ENCODE data around the gene BFSP2. TPM values are rescaled to one million over a fixed set of nuclear protein-coding genes. Genes with fewer than 3 reads are reported as not detected.

The BFSP2 gene
- total and polyA plus RNA-seq, 2 donors (not counting 3 experiments of a cell fraction or from before 2014, with no cell fraction given), result not detected

- POLR2A ChIA-PET, result interaction anchor here (1.0 kb wide), 1 partner anchor 95 kb away, joined by 3 read pairs; no protein-coding TSS in a partner anchor
- dilution Hi-C loops (cut with MboI; ENCODE audit: extremely low pct_ligation_motif_present, low sequenced_read_pairs), result no loop called here
- Histone ChIP-seq H3K4me3 (replicated peaks in 1 of 3; ENCODE audit: insufficient read depth in 1 of 3, low read depth in 1 of 3, low read length in 3 of 3) (no peak overlapping the region), H3K9ac (replicated peaks; ENCODE audit: extremely low read depth, insufficient read depth, low read length) (no peak overlapping the region), H2AFZ (ENCODE audit: low read depth, low read length) (no peak overlapping the region), H4K20me1 (replicated peaks; ENCODE audit: control insufficient read depth, extremely low read depth, insufficient read depth, low read length) (no peaks in the 10 kb centered on the region), H3K4me2 (ENCODE audit: insufficient read depth, low read length) (no peak overlapping the region), H3K9me1 (replicated peaks; ENCODE audit: control insufficient read depth, extremely low read depth, insufficient read depth, low read length) (no peaks in the 10 kb centered on the region), H3K9me3 (replicated peaks; ENCODE audit: control insufficient read depth, insufficient read depth, low read length) (no peaks in the 10 kb centered on the region), H3K36me3 (ENCODE audit: control insufficient read depth in 2 of 2, extremely low read depth in 1 of 2, insufficient read depth in 2 of 2, low read length in 2 of 2) (no peaks in the 10 kb centered on the region), H3K27me3 (ENCODE audit: control insufficient read depth in 2 of 2, insufficient read depth in 2 of 2, low read length in 2 of 2) (peaks cover 0 to 2% of the 10 kb centered on the region in 2 experiments), H3K79me2 (ENCODE audit: control insufficient read depth, insufficient read depth, low read length) (no peaks in the 10 kb centered on the region), H3K4me1 (ENCODE audit: control insufficient read depth, extremely low read depth, insufficient read depth, low read length) (no peaks in the 10 kb centered on the region), H3K27ac (ENCODE audit: insufficient read depth, low read depth, low read length) (no peak overlapping the region)
- CTCF ChIA-PET, result interaction anchor here (1.2 to 2.4 kb wide), 3 partner anchors 9 to 743 kb away, joined by 4 to 13 read pairs (median 7); no protein-coding TSS in a partner anchor
- no TSS peak for BruUV-seq (replicated peaks)
- DNase-seq (ENCODE audit: low read depth, low spot score) (no peak), FAIRE-seq (no peak)
- TF ChIP-seq FOS (IDR thresholded peaks at IDR 0.05; ENCODE audit: borderline replicate concordance, insufficient read depth, low read length), result no peak
- intact Hi-C loops (cut with micrococcal nuclease), result no loop called here
These were observed 75.0 kb downstream of the BFSP2 start for GRCh38 chr3:133474817-133475216.

- Histone ChIP-seq H4K20me1 (replicated peaks; ENCODE audit: control insufficient read depth, extremely low read depth, insufficient read depth, low read length) (no peaks in the 10 kb centered on the region), H3K9me1 (replicated peaks; ENCODE audit: control insufficient read depth, extremely low read depth, insufficient read depth, low read length) (no peaks in the 10 kb centered on the region), H3K4me2 (ENCODE audit: insufficient read depth, low read length) (no peak overlapping the region), H2AFZ (ENCODE audit: low read depth, low read length) (no peak overlapping the region), H3K27ac (ENCODE audit: insufficient read depth, low read depth, low read length) (no peak overlapping the region), H3K27me3 (ENCODE audit: control insufficient read depth in 2 of 2, insufficient read depth in 2 of 2, low read length in 2 of 2) (peaks cover 0 to 2% of the 10 kb centered on the region in 2 experiments), H3K9me3 (replicated peaks; ENCODE audit: control insufficient read depth, insufficient read depth, low read length) (no peaks in the 10 kb centered on the region), H3K4me1 (ENCODE audit: control insufficient read depth, extremely low read depth, insufficient read depth, low read length) (no peaks in the 10 kb centered on the region), H3K36me3 (ENCODE audit: control insufficient read depth in 2 of 2, extremely low read depth in 1 of 2, insufficient read depth in 2 of 2, low read length in 2 of 2) (no peaks in the 10 kb centered on the region), H3K4me3 (replicated peaks in 1 of 3; ENCODE audit: insufficient read depth in 1 of 3, low read depth in 1 of 3, low read length in 3 of 3) (no peak overlapping the region), H3K9ac (replicated peaks; ENCODE audit: extremely low read depth, insufficient read depth, low read length) (no peak overlapping the region), H3K79me2 (ENCODE audit: control insufficient read depth, insufficient read depth, low read length) (no peaks in the 10 kb centered on the region)
- intact Hi-C loops (cut with micrococcal nuclease) (no loop called here), dilution Hi-C loops (cut with MboI; ENCODE audit: extremely low pct_ligation_motif_present, low sequenced_read_pairs) (no loop called here)
- FAIRE-seq (no peak), DNase-seq (ENCODE audit: low read depth, low spot score) (no peak)
- TF ChIP-seq GATA2 (IDR thresholded peaks at IDR 0.05; ENCODE audit: insufficient read depth, insufficient read length, low read depth, low read length) (no peak), POLR2A (IDR thresholded peaks at IDR 0.05; ENCODE audit: low read depth, low read length) (no peak)
- no TSS peak for BruUV-seq (replicated peaks)
- ChIA-PET POLR2A (interaction anchor here (1.0 kb wide), 1 partner anchor 95 kb away, joined by 3 read pairs; no protein-coding TSS in a partner anchor), CTCF (interaction anchor here (1.2 to 2.4 kb wide), 3 partner anchors 9 to 744 kb away, joined by 4 to 13 read pairs (median 7); no protein-coding TSS in a partner anchor)
These were observed 75.6 kb downstream of the BFSP2 start for GRCh38 chr3:133475245-133476010.
